GM18517 (cell line): ENCODE measurements around the gene FIBCD1.

Source experiments
- ATAC-seq: cut with Tn5 transposase; IDR thresholded peaks from one replicate; pipeline ENCODE4 v1.9.1; 2021; ENCODE audit warnings: mild to moderate bottlenecking, moderate library complexity; ENCODE audit not compliant: unreplicated experiment

The FIBCD1 gene

DNA sequence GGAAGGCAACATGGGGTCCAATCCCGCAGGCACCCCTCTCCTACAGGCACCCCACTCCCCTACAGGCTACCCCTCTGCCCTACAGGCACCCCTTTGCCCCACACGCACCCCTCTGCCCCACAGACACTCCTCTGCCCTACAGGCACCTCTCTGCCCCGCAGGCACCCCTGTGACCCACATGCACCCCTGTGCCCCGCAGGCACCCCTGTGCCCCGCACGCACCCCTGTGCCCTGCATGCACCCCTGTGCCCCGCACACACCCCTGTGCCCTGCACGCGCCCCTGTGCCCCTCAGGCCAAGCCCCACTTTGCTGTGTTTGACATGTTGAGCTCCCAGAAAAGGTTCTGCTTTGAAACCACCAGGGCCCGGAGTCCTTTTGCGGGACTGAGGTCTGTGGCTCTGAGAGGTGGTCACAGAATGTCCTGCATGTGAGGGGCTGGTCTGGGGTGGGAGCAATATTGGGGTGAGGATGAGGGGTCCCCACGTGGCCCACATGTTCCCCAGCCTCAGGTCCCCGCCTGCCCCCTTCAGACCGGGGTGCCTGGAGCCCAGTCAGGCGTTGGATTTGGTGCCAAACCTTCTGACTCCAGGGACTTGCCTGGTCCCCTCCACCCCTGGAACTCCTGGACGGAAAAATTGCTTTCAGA, 41.8 kb downstream of the FIBCD1 start:
- ATAC-seq = no peak

- no peak for ATAC-seq
These were observed 42.6 kb downstream of the FIBCD1 start, which contains the start of gene QRFP for GRCh38 chr9:130896233-130897014. QRFP (minus strand) TSS chr9:130896812; CDS start chr9:130893838, 2,974 bp downstream.

DNA sequence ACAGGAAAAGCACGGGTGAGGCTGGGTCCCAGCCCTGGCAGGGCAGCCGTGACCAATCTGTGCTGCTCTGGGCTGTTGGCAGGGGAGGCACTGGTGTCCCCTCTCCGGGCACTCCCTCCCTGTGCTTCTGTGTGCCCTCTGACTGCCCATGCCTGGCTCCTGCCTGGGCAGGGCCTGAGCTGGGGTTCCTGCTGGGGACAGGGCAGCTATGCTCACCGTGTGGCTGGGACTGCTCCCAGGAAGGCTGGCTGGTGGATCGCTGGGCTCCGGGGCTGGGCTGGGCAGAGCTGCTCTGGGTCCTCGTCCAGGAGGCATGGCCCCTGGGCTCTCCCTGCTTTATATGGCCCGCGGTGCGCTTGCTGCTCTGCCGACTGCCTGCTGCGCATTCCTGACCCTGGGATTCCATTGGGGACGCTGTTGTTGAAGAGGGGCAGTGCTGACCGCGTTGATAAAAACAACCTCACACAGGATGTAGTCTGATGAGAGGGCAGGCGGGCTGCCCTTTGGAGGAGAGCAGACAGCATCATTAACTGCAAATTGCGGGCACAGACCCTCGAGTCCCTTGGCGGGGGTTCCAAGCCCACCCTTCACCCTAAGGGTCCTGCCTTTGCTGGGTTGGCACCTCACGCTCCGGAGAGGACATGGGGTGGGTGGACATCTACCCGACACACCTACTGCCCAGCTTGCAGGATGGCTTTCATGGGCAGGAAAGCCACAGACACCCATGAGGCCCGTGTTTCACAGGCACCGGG, 43.4 kb downstream of the FIBCD1 start:
- no peak for ATAC-seq

- ATAC-seq = no peak
These were observed 44.0 kb downstream of the FIBCD1 start for GRCh38 chr9:130895038-130895437.

DNA sequence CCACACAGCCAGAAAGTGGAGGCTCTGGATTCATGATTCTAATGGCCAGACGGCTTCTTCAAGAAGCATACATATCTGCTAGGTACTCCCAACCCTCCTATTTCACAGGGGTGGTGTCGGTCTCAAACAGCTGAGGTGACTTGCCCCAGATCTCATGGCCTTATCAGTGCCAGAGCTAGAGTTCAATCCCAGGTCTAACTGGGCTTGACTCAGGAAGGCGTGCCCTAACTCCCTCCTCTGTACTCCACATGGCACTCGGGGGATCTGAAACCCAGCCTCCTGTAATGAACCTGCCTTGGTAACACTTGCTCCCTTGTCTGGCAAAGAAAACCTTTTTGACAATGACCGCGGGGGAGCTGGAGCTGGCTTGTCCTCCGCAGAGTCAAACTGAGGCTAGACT, 44.5 kb downstream of the FIBCD1 start:
- ATAC-seq = no peak

GRCh38 chr9:130893341-130894101, 45.5 kb downstream of the FIBCD1 start:
- ATAC-seq = no peak

DNA sequence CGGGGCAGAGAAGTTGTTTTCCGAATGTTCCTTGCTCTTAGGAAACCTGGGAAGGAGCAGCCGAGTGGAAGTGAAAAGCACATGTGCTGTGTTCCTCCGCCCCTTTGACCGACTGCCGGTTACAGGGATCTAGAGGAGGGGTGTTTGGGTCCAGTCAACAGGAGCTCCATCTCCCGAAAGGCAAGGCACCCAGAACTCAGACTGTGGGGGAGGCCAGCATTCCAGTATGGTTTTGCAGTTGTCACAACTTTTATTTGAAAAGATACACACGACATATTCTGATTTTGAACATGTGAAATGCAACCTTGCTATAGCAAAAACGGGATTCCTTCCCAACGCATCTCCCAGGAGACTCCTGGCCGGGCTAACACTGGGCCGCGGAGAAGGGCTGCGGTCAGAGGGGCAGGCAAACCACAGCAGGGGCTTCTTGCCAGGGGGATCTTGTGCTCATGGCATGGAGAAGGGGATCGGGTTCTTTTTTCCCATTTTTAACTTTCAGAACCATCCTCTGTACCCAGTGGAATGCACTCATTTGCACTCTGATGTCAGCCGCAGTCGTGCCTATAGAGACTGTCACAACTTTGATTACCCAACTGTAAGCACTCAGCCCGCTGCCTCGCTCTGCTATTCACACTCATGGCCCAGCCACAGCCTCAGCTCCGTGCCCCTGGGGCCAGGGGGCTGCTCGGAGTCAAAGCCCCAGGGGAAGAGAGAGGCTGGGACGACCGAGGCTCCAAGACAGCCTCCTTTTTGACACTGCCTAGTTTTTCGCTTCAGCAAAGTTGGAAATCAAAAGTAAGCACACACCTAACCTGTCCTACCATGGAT, 46.4 kb downstream of the FIBCD1 start:
- ATAC-seq = no peak

DNA sequence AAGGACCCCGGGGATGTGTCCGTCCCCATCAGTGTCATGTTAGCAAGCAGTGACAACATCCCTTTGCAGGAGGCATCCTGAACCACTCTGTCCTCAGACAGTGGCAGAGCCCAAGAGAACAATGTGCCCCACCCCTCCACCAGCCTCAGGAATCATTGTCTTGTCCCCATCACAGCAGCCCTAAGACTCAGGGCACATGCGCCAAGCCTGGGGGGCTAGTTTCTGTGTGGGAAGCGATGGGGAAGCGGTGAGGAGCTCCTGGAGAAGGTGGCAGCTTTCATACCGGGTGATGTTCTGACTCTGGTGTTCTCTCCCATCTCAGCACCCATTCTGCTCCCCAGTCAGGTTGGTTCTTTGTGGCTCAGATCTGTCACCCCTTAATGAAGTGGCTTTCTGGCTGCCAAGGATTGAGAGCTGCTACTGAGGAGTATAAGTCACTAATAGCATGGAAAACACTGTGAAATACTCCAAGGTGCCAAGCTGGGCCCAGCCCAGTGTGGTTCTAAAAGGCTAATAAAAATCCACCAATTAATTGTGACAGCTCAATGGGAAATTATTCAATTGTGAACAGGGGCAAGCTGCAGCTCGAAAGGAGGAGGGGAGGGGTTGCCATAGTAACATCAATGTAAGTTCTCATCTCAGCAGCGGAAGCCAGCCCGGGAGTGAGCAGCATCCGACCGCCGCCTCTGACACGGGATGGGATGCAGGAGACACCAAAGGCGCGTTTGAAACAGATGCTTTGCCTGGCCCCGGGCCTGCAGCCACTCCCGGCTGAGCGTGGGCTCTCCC, 47.2 kb downstream of the FIBCD1 start:
- no peak for ATAC-seq

- no peak for ATAC-seq
These were observed 48.0 kb downstream of the FIBCD1 start for GRCh38 chr9:130890870-130891687.

DNA sequence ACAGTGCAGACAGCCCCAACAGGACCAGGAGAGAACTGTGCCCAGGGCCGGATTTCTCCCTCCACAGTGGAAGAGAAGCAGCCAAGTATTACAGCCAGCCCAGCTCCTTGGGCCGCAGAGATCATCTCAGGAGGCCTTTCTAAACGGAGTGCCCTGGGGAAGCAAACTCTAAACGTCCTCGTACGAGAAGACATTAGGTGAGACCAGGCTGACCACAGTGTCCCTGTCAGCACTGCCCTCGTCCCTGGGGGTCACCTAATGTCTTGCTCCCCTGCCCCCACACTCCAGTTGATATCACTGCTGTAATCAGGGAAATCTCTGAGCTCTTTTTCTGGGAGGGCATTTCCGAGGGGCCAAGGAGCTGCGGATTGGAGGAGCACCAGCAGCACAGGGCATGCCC, 48.9 kb downstream of the FIBCD1 start:
- no peak for ATAC-seq

GRCh38 chr9:130888146-130888885, 50.7 kb downstream of the FIBCD1 start:
- ATAC-seq = no peak

GRCh38 chr9:130887494-130888144, 51.4 kb downstream of the FIBCD1 start:
- ATAC-seq = no peak

- no peak for ATAC-seq
These were observed 52.1 kb downstream of the FIBCD1 start for GRCh38 chr9:130886981-130887380.

GRCh38 chr9:130885484-130886375, 53.3 kb downstream of the FIBCD1 start:
- ATAC-seq = no peak

GRCh38 chr9:130884542-130885483, 54.2 kb downstream of the FIBCD1 start:
- no peak for ATAC-seq
